ENCODE data around the gene NDUFB8.

DNA sequence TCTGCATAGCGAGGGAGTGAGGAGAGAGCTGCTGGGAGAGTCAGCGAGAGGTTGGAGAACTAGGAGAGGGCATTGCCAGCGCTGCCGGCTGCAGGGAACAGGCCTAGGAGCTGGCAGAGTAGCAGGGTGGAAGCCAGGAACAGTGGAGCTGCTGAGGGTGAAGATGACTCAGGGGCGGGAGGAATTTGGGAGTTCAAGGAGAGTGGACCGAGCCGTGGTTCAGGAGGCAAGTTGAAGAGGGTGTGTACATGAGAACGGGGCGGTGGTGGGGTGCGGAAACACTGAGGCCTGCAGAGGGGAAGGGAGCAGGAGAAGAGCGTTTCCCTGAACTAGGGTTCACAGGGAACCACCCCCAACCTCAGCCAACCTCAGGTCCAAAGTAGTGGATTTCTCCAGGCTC is 37.6 kb upstream of the NDUFB8 start:
- TF ChIP-seq RCOR1 (IDR thresholded peaks at IDR 0.05; ENCODE audit: insufficient replicate concordance, low read length) = no peak
- no peak for TF ChIP-seq POLR2A (IDR thresholded peaks at IDR 0.05; ENCODE audit: low read depth, low read length)
- TF ChIP-seq, protein P1, sequence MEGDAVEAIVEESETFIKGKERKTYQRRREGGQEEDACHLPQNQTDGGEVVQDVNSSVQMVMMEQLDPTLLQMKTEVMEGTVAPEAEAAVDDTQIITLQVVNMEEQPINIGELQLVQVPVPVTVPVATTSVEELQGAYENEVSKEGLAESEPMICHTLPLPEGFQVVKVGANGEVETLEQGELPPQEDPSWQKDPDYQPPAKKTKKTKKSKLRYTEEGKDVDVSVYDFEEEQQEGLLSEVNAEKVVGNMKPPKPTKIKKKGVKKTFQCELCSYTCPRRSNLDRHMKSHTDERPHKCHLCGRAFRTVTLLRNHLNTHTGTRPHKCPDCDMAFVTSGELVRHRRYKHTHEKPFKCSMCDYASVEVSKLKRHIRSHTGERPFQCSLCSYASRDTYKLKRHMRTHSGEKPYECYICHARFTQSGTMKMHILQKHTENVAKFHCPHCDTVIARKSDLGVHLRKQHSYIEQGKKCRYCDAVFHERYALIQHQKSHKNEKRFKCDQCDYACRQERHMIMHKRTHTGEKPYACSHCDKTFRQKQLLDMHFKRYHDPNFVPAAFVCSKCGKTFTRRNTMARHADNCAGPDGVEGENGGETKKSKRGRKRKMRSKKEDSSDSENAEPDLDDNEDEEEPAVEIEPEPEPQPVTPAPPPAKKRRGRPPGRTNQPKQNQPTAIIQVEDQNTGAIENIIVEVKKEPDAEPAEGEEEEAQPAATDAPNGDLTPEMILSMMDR (conservative IDR thresholded peaks at IDR 0.05; ENCODE audit: low read depth, low read length) = no peak
- TF ChIP-seq RFX5 (IDR thresholded peaks at IDR 0.05; ENCODE audit: low read depth, low read length) = no peak

All from IMR-90 (cell line).